Progenitor cell of endocrine pancreas (in vitro differentiated cells): ENCODE results near the gene POLE. TPM values are rescaled to one million over a fixed set of nuclear protein-coding genes. Genes with fewer than 3 reads are reported as not detected.

Experiments used
- DNase-seq: peaks from one replicate; pipeline ENCODE4 v3.0.0; 2021; ENCODE audit warnings: low spot score; ENCODE audit not compliant: unreplicated experiment
- H3K27ac Mint-ChIP-seq: 2 replicates; pipeline ENCODE4 v1.8.0; 2021; ENCODE audit warnings: mild to moderate bottlenecking, moderate library complexity, mixed read lengths
- H3K27me3 Mint-ChIP-seq: 2 replicates; pipeline ENCODE4 v1.8.0; 2021; ENCODE audit warnings: mixed read lengths
- H3K36me3 Mint-ChIP-seq: 2 replicates; pipeline ENCODE4 v1.8.0; 2022; ENCODE audit warnings: mixed read lengths; ENCODE audit not compliant: insufficient read depth
- H3K4me1 Mint-ChIP-seq: 2 replicates; pipeline ENCODE4 v1.8.0; 2021; ENCODE audit warnings: low read depth, mixed read lengths
- H3K4me3 Mint-ChIP-seq: 2 replicates; pipeline ENCODE4 v1.8.0; 2021; ENCODE audit warnings: low read depth, mild to moderate bottlenecking, moderate library complexity, mixed read lengths
- H3K9me3 Mint-ChIP-seq: 2 replicates; pipeline ENCODE4 v1.8.0; 2021; ENCODE audit warnings: low read depth, mixed read lengths
- total RNA-seq: library from RNA; stranded (reverse); gene quantifications from 2 replicates; pipeline ENCODE4 v1.2.1, GENCODE V29; 2021
- TF ChIP-seq, protein P1 (sequence below): fragments of 200-600 bp; sonication (generic); IDR thresholded peaks from one replicate; pipeline ENCODE4 v1.5.0; 2021; ENCODE audit warnings: antibody characterized with exemption, mild to moderate bottlenecking; ENCODE audit not compliant: unreplicated experiment

Gene POLE
- total RNA-seq, 1 donor from 2014 or later, result 121 TPM

DNA sequence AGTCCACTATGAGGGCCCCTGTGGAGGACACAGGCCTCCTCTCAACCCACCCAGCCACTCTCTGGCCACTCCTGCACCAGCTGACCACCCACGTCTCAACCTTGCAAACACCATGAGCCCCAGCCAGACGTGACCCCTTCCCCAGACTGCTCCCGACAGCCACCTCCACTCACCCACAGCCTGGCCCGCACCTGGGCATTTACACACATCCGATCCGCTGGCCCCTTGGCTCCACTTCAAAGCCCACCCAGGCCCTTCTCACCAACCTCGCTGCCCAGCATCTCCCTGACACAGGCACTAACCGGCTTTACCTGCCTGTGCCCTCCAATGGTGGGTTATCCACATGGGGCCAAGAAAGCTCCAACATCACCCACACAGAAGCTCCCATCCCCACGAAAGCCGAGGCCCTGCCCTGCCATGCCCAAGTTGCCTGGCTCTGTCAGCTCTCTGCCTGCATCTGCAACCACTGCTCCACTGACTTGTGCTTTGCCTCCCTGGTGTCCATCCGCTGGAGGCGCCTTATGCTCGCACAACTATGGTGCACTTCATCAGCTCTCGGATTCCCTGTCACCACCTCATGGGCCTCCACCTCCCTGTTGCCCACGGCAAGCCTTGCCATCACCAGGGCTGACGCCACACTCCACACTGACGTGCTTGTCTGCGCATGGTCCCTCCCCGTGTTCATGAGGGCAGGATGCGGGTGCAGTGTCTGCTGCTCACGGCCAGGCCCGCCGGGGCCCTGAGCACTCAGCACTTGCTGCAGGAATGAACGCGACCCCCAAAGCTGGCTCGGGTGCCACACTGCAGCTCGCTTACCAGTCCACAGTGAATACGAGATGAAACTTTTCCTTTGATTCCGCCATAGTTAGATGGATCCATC, 51.8 kb downstream of the POLE start:
- no peaks in the 10 kb centered on the region for H3K27me3 Mint-ChIP-seq
- peaks cover 4% of the 10 kb centered on the region for H3K4me1 Mint-ChIP-seq
- H3K36me3 Mint-ChIP-seq, result peaks cover 49% of the 10 kb centered on the region
- no peak overlapping the region for H3K27ac Mint-ChIP-seq
- H3K4me3 Mint-ChIP-seq, result no peak overlapping the region
- TF ChIP-seq, protein P1, sequence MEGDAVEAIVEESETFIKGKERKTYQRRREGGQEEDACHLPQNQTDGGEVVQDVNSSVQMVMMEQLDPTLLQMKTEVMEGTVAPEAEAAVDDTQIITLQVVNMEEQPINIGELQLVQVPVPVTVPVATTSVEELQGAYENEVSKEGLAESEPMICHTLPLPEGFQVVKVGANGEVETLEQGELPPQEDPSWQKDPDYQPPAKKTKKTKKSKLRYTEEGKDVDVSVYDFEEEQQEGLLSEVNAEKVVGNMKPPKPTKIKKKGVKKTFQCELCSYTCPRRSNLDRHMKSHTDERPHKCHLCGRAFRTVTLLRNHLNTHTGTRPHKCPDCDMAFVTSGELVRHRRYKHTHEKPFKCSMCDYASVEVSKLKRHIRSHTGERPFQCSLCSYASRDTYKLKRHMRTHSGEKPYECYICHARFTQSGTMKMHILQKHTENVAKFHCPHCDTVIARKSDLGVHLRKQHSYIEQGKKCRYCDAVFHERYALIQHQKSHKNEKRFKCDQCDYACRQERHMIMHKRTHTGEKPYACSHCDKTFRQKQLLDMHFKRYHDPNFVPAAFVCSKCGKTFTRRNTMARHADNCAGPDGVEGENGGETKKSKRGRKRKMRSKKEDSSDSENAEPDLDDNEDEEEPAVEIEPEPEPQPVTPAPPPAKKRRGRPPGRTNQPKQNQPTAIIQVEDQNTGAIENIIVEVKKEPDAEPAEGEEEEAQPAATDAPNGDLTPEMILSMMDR, result no peak
- no peak for DNase-seq
- H3K9me3 Mint-ChIP-seq, result no peaks in the 10 kb centered on the region

- DNase-seq, result no peak
- TF ChIP-seq, protein P1, result no peak
- no peaks in the 10 kb centered on the region for H3K9me3 Mint-ChIP-seq
- H3K4me3 Mint-ChIP-seq, result no peak overlapping the region
- H3K36me3 Mint-ChIP-seq, result peaks cover 53% of the 10 kb centered on the region
- H3K27ac Mint-ChIP-seq, result peak overlapping the region; percentile 46
- peaks cover 4% of the 10 kb centered on the region for H3K4me1 Mint-ChIP-seq
- H3K27me3 Mint-ChIP-seq, result no peaks in the 10 kb centered on the region
Measured at GRCh38 chr12:132634411-132634990, 52.6 kb downstream of the POLE start.

- H3K4me3 Mint-ChIP-seq, result no peak overlapping the region
- H3K27ac Mint-ChIP-seq, result no peak overlapping the region
- H3K27me3 Mint-ChIP-seq, result no peaks in the 10 kb centered on the region
- peaks cover 55% of the 10 kb centered on the region for H3K36me3 Mint-ChIP-seq
- H3K9me3 Mint-ChIP-seq, result no peaks in the 10 kb centered on the region
- TF ChIP-seq, protein P1, result no peak
- no peak for DNase-seq
- H3K4me1 Mint-ChIP-seq, result peaks cover 4% of the 10 kb centered on the region
Measured at GRCh38 chr12:132633901-132634300, 53.2 kb downstream of the POLE start.

DNA sequence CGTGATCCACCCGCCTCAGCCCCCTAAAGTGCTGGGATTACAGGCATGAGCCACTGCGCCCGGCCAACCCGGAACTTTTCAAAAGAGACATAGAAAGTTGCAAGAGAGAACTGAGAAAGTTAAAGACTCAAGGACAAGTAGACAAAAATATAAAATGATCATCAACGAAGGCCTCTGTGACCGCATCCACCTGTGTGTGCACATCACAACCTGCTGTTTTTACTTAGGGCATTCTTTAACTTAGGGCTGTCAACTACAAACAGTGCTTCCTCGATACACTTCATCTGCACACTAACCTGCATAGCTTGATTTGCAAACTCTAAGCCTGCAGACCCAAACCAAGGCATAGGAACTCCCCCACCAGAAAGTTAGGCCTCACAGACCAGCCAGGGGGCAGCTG, 53.7 kb downstream of the POLE start:
- no peak for DNase-seq
- H3K9me3 Mint-ChIP-seq, result no peaks in the 10 kb centered on the region
- H3K27me3 Mint-ChIP-seq, result no peaks in the 10 kb centered on the region
- TF ChIP-seq, protein P1, result no peak
- peaks cover 4% of the 10 kb centered on the region for H3K4me1 Mint-ChIP-seq
- no peak overlapping the region for H3K4me3 Mint-ChIP-seq
- H3K27ac Mint-ChIP-seq, result no peak overlapping the region
- H3K36me3 Mint-ChIP-seq, result peaks cover 55% of the 10 kb centered on the region

- Mint-ChIP-seq H3K9me3 (no peaks in the 10 kb centered on the region), H3K27ac (no peak overlapping the region), H3K4me1 (peaks cover 4% of the 10 kb centered on the region), H3K27me3 (no peaks in the 10 kb centered on the region), H3K4me3 (no peak overlapping the region), H3K36me3 (peaks cover 57% of the 10 kb centered on the region)
- TF ChIP-seq, protein P1, result no peak
- no peak for DNase-seq
Measured at GRCh38 chr12:132632521-132633228, 54.5 kb downstream of the POLE start.
